ENCODE results near the gene C2orf76.

DNA sequence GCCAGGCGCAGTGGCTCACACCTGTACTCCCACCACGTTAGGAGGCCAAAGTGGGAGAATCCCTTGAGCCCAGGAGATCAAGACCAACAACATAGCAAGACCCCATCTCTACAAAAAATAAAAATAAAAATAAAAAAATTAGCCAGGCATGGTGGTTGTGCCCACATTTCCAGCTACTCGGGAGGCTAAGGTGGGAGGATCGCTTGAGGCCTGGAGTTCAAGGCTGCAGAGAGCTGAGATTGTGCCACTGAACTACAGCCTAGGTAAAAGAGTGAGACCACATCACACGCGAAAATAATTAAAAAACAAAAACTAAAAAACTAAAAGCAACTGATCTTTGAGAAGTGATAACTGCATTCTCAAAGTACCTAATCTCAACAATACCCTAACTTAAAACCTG lies 1.8 kb downstream of the C2orf76 start:
- TF ChIP-seq CTCF (IDR thresholded peaks at IDR 0.05; ENCODE audit: borderline replicate concordance, extremely low read depth, low read length, poor library complexity, severe bottlenecking) (no peak), EZH2 (IDR thresholded peaks at IDR 0.05; ENCODE audit: borderline replicate concordance, low read depth, low read length, severe bottlenecking) (no peak)
